Measurements from ENCODE around the gene KIFC3.

- no peak for TF ChIP-seq POLR2AphosphoS5 (IDR thresholded peaks at IDR 0.05)
- no peak for TF ChIP-seq CTCF (IDR thresholded peaks at IDR 0.05)
- no peak for TF ChIP-seq POLR2A (IDR thresholded peaks at IDR 0.05)
- TF ChIP-seq EP300 (IDR thresholded peaks at IDR 0.05), result no peak
Measured at GRCh38 chr16:57787519-57787905, 14.8 kb downstream of the KIFC3 start.
